SK-N-MC (cell line): ENCODE measurements around the gene KCTD18.

ENCODE experiments used
- EZH2 ChIP-seq: fragments of 200-600 bp; sonication (generic); IDR thresholded peaks from one replicate; pipeline ENCODE4 v1.6.1; 2017; ENCODE audit warnings: antibody characterized with exemption
- POLR2AphosphoS5 ChIP-seq: IDR thresholded peaks from 2 replicates; pipeline ENCODE4 v1.6.1; 2012; ENCODE audit warnings: mild to moderate bottlenecking, low read depth, low read length, borderline replicate concordance

DNA sequence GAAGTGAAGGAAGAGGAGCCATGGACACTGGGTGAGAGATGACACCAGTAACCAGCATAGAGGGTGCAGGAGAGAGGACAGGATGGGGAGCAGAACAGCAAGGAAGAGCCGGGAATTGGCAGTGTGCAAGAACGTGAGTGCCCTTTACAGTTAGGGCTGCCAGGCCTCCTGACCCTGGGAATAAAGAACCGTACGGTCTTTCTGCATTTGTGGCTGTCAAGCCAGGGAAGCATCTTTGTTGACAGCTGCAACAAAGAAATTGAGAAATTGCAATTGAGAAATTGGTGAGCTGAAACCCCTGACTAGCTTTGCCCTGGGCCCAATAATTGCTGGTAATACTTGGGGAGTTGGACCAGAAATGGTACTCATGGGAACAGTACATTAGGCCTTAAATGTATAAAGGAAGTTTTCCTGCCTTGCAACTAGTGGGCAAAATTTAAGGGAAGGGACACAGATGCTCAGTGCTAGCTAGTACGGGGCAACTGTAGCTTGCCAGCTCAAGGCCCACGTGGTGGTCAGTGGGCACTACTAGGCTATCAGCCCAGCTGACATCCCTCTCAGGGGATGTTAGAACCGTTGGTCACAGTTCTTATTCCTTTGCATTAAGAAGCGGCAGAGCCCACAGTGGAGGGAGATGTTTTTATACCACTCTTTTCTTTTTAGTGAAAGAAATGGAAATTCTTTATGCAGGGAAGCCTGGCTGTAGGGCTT, 56.6 kb downstream of the KCTD18 start:
- TF ChIP-seq EZH2 (no peak), POLR2AphosphoS5 (no peak)
